NCI-H1930 (cell line): ENCODE measurements around the gene SEMA3D.
"Not testable (repeated sequence)": the region's sequence is repeated elsewhere in the genome, so short reads cannot be mapped to it uniquely, and the experiment has no call there.

Source experiments
- DNase-seq, 2 experiments: peaks; one replicate each; lab custom pipeline; 2025; lab: John Stamatoyannopoulos, UW

SEMA3D gene

DNA sequence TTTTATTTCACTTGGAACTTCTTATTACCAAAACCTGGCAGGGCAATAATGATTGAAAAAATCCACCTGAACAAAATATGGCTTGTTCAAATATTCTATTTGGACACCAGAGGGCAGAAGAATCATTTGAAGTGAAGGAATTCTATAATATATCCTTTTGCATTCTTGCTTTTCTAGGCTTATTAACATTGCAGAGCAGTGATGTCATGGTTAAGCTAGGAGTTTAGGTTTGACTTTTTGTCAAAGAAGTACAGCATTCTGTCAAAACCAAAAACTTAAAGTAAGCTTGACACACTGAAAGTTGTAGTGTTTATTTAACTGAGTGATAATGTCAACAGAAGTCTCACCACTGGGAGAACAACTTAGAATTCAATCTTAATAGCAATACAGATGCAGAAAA lies 156.0 kb downstream of the SEMA3D start:
- peak in 1 of 2 experiments; percentile 3 for DNase-seq

DNA sequence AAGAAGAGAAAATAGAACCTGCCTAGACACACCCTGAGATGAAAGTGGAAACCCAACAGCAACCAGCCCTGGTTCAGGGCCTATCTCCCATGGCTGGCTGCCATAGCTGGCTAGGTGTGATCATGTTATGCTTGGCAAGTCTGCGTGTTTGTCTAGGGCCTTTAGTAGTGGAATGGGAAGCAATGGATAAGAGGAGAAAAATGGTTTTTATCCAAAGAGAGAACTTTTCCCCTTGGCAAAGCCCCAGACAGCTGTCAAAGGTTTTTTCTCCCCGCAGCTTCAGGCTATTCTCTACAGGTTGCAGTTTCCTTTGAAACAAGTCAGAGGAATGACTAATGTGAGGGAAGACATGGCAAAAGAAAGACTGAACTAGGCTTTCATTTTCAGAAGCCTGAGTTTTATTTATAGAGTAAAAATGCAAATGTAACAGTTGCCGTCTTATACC lies 161.5 kb downstream of the SEMA3D start:
- DNase-seq: no peak

- DNase-seq: no peak
Observed at GRCh38 chr7:85023916-85024315, 162.9 kb downstream of the SEMA3D start.

- peak; percentile 24 to 66 for DNase-seq
Observed at GRCh38 chr7:85023066-85023712, 163.7 kb downstream of the SEMA3D start.

GRCh38 chr7:85022064-85022697 lies 164.7 kb downstream of the SEMA3D start:
- DNase-seq: no peak

GRCh38 chr7:85021101-85021704 lies 165.7 kb downstream of the SEMA3D start:
- DNase-seq: peak in 1 of 2 experiments; percentile 16

DNA sequence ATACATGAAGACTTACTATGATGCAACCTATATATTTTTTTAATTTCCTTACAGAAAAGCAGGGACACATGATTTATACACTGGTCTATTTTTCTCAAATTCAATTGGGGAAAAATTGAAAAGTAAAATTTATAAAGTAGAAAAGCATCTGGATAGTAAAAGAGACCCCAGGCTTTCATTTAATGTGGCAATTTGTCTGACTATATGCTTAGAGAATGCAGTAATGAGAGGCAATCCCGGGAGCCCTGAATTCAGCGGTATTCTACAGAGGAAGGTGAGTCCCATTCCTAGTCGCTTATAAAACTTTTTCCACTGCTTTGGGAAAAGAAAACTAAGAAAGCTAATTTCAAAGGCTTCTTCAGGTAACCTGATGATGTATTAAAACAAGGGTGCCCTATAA lies 167.1 kb downstream of the SEMA3D start:
- no peak for DNase-seq

GRCh38 chr7:85019176-85019575 lies 167.7 kb downstream of the SEMA3D start:
- no peak for DNase-seq

DNA sequence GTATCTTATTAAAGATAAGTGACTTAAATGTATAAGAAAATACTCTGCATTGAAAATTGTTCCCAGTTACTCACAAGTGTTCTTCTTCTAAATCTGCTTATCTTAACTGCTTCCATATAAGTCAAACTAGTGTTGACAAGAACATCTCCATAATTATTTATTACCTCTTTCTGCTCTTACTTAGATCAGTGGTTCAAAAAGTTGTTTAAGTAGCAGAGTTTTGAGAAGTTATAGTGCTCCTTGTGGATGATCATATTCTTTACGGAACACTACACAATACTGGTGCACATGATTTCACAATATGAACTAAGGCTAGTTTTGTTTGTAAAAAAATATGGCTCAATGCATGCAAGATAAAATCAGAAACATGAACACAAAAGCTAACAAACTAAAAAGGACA lies 168.4 kb downstream of the SEMA3D start:
- DNase-seq: no peak

DNA sequence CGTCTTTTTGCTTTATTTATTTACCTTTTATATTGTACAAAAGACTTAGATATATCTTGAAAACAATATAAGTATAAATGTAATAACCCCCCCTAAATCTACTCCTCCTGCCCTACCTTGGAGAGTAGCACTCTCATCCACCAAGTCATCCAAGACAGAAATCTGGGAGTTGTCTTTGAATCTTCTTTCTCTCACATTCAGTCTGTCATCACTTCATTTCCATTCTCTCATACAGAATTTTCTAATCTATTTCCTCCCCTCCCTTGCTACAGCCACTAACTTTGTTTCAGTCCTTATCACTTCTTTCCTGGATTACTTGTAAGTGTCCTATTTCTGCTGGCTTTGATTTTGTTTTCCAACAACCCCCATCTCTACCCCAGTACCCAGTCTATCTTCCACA lies 170.6 kb downstream of the SEMA3D start:
- DNase-seq: no peak

DNA sequence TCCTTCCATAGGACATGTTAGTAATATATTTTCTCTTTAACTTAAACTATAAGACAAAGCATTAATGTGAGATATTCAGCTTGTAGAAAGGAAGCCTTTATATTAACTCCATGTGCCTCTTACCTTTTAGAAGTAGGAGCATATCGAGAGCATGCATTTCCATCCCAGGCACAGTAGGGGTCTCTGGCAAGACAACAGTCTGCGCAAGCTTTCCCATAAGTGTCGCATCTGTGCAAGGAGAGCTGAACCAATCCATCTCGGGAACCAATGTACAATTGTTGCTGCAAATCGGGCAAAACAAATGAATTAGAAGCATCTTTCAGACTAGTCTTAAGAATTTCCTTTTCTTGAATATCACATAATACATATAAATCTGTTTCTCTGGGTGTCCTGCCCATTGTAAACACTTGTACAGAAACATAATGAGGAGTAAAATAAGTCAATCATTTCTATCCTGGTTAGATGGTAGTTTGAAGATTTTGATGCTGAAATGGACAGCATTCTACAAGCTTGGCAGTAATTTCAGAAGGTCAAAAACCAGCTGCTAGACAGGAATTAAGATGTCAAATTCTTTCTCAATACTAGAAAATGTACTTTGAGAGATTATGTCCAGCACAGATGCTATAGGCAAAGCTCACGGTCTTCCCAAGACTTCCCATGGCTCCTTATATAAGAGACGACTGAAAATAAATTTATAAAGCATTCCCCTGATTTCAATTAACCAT lies 171.8 kb downstream of the SEMA3D start:
- DNase-seq: no peak

DNA sequence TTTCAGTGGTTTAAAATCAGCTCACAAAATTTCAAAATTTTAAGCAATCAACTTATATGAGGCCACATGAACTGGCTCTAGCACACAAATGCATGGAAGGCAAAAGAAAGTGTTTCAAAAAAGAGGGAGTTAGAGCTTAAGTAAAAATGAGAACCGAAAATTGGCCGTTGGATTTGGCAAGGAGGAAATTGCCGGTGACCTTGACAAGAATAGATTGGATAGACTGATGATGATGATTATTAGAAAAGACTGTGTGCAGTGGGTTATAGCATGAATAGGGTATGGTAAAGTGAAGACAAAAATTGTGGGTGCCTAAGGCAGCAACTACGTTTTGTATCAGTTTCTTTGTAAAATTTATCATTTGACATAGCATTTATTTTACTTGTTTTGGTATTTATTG lies 175.7 kb downstream of the SEMA3D start:
- DNase-seq: no peak

GRCh38 chr7:85010306-85010705 lies 176.6 kb downstream of the SEMA3D start:
- DNase-seq: no peak

DNA sequence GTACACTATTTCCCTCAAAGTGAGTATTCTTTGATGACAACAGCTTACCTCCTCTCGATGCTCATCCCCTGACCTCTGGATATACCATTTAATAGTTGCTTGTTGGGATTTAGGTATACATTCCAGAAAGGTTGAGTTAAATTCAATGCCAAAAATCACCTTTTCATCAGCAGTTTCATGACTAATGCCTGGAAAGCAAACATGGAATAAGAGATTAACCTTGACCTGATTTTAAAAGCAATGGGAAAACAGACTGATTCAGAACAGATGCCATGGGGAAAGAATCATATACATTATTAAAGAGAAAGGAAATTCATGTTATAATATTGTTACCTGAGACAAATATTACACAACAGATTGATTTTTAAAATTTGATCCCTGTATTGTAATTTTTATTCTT lies 180.1 kb downstream of the SEMA3D start:
- DNase-seq: no peak

DNA sequence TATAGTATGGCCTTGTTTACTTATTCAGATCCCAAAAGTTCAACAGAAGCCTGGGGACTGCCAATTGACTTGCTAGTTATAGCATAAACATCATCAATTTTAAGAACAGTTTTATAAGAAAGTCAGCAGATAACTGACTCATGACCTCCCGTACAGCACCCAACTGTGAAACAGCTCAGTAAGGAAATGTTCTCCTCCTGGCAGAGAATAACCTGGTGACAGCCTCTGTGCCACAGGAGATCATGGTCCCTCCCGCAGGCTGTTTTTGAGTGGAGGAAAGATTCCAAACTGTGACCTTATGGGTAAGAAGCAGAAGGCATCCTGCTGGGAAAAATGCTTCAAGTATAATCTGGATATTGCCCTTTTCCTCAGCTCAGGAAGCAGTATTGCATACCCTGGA lies 182.5 kb downstream of the SEMA3D start:
- DNase-seq: no peak

GRCh38 chr7:85001495-85002345 lies 185.1 kb downstream of the SEMA3D start:
- DNase-seq: no peak

DNA sequence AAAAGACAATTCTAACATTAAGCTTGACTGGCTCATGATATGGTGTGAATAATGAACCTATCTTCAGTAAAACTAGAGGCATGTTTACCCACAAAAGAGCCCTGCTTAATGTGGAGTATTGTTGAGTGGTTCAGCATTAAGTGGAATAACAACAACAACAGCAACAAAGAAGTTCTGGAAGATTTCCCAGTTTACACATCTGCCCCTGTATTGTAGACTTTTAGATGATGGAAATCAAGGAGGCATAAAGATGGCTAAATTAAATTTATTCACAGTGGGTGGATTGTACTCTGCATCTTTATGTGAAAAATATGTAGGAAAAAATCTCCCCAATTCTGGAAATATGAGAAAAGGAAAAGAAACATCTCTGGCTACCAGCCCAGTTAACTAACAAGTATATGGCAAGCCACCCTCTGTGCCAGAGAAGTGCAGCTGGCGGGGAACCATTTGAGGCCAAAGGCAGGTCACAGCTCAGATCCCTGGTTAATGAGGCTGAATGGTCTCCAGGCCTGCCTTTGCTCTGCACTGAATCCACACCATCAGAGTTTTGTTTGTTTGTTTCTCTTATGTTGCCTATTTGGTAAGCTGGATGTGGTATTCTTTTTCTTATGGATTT lies 186.0 kb downstream of the SEMA3D start:
- peak; percentile 71 to 85 for DNase-seq

DNA sequence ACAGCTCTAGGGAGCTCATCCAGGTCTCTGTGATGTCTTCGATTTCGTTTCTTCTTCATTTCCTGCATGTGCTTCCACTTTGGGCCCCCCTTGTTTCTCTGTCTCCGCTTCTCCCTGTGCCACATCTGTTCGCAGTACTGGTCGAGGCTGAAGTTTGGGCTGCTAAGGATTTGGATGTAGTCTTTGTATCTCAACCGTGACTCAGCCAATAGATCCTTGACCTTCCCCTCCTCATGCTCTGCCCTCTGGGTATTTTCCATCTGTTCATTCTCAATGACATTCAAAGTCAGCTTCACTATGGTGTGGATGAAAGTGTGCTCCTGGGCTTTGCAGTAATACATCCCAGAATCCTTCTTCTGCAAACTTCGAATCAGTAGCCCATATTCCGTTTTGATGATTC lies 187.4 kb downstream of the SEMA3D start:
- DNase-seq: no peak

DNA sequence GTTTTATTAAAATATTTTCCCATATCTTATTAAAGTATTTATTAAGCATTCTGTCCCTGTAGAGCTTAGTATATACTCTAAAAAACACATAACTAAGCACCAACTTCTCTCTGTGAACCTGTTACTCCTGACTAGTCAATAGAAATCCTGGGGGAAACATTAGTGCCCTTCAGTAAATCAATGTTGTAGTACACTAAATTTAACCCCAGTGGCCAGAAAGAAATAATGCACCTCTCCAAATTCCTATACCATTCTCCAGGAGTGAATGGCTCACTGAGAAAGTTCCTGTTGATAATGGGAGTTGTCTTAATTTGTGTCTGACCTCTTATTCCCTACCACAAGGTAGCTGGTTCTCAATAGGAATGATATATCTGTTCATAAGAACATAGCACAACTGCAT lies 188.2 kb downstream of the SEMA3D start:
- no peak for DNase-seq

GRCh38 chr7:84997626-84998025 lies 189.2 kb downstream of the SEMA3D start:
- DNase-seq: no peak

GRCh38 chr7:84992954-84993353 lies 193.9 kb downstream of the SEMA3D start:
- not testable (repeated sequence) for DNase-seq
